ENCODE measurements around the gene ADARB2.

DNA sequence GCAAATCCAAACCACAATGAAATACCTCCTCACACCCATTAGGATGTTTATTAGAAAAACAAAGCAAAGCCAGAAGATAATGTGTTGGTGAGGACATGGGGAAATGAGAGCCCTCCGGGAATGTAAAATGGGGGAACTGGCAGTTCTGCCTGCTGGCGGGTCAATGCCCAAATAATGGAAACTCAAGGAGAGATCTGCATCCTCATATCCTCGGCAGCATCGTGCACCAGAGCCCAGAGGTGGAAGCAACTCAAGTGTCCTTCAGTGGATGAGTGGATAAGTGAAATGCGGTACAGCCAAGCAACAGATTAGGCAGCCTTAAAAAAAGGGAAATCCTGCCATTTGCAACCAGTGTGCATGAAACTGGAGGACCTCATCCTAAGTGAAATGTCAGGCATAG lies 356.0 kb downstream of the ADARB2 start:
- TF ChIP-seq, protein P1, sequence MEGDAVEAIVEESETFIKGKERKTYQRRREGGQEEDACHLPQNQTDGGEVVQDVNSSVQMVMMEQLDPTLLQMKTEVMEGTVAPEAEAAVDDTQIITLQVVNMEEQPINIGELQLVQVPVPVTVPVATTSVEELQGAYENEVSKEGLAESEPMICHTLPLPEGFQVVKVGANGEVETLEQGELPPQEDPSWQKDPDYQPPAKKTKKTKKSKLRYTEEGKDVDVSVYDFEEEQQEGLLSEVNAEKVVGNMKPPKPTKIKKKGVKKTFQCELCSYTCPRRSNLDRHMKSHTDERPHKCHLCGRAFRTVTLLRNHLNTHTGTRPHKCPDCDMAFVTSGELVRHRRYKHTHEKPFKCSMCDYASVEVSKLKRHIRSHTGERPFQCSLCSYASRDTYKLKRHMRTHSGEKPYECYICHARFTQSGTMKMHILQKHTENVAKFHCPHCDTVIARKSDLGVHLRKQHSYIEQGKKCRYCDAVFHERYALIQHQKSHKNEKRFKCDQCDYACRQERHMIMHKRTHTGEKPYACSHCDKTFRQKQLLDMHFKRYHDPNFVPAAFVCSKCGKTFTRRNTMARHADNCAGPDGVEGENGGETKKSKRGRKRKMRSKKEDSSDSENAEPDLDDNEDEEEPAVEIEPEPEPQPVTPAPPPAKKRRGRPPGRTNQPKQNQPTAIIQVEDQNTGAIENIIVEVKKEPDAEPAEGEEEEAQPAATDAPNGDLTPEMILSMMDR (conservative IDR thresholded peaks at IDR 0.05; ENCODE audit: low read depth in 2 of 2), result no peak
- no peak for TF ChIP-seq EZH2 (IDR thresholded peaks at IDR 0.05; ENCODE audit: low read depth, unreplicated experiment)
- TF ChIP-seq JUNB (IDR thresholded peaks at IDR 0.05; ENCODE audit: unreplicated experiment), result no peak
- no peak for TF ChIP-seq CREB1 (CRISPR knock-in tag; IDR thresholded peaks at IDR 0.05; ENCODE audit: low read depth)
- TF ChIP-seq, protein P2, sequence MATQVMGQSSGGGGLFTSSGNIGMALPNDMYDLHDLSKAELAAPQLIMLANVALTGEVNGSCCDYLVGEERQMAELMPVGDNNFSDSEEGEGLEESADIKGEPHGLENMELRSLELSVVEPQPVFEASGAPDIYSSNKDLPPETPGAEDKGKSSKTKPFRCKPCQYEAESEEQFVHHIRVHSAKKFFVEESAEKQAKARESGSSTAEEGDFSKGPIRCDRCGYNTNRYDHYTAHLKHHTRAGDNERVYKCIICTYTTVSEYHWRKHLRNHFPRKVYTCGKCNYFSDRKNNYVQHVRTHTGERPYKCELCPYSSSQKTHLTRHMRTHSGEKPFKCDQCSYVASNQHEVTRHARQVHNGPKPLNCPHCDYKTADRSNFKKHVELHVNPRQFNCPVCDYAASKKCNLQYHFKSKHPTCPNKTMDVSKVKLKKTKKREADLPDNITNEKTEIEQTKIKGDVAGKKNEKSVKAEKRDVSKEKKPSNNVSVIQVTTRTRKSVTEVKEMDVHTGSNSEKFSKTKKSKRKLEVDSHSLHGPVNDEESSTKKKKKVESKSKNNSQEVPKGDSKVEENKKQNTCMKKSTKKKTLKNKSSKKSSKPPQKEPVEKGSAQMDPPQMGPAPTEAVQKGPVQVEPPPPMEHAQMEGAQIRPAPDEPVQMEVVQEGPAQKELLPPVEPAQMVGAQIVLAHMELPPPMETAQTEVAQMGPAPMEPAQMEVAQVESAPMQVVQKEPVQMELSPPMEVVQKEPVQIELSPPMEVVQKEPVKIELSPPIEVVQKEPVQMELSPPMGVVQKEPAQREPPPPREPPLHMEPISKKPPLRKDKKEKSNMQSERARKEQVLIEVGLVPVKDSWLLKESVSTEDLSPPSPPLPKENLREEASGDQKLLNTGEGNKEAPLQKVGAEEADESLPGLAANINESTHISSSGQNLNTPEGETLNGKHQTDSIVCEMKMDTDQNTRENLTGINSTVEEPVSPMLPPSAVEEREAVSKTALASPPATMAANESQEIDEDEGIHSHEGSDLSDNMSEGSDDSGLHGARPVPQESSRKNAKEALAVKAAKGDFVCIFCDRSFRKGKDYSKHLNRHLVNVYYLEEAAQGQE (IDR thresholded peaks at IDR 0.05; ENCODE audit: unreplicated experiment), result no peak
- no peak for TF ChIP-seq POLR2AphosphoS5 (IDR thresholded peaks at IDR 0.05; ENCODE audit: low read depth)
- TF ChIP-seq, protein P3, sequence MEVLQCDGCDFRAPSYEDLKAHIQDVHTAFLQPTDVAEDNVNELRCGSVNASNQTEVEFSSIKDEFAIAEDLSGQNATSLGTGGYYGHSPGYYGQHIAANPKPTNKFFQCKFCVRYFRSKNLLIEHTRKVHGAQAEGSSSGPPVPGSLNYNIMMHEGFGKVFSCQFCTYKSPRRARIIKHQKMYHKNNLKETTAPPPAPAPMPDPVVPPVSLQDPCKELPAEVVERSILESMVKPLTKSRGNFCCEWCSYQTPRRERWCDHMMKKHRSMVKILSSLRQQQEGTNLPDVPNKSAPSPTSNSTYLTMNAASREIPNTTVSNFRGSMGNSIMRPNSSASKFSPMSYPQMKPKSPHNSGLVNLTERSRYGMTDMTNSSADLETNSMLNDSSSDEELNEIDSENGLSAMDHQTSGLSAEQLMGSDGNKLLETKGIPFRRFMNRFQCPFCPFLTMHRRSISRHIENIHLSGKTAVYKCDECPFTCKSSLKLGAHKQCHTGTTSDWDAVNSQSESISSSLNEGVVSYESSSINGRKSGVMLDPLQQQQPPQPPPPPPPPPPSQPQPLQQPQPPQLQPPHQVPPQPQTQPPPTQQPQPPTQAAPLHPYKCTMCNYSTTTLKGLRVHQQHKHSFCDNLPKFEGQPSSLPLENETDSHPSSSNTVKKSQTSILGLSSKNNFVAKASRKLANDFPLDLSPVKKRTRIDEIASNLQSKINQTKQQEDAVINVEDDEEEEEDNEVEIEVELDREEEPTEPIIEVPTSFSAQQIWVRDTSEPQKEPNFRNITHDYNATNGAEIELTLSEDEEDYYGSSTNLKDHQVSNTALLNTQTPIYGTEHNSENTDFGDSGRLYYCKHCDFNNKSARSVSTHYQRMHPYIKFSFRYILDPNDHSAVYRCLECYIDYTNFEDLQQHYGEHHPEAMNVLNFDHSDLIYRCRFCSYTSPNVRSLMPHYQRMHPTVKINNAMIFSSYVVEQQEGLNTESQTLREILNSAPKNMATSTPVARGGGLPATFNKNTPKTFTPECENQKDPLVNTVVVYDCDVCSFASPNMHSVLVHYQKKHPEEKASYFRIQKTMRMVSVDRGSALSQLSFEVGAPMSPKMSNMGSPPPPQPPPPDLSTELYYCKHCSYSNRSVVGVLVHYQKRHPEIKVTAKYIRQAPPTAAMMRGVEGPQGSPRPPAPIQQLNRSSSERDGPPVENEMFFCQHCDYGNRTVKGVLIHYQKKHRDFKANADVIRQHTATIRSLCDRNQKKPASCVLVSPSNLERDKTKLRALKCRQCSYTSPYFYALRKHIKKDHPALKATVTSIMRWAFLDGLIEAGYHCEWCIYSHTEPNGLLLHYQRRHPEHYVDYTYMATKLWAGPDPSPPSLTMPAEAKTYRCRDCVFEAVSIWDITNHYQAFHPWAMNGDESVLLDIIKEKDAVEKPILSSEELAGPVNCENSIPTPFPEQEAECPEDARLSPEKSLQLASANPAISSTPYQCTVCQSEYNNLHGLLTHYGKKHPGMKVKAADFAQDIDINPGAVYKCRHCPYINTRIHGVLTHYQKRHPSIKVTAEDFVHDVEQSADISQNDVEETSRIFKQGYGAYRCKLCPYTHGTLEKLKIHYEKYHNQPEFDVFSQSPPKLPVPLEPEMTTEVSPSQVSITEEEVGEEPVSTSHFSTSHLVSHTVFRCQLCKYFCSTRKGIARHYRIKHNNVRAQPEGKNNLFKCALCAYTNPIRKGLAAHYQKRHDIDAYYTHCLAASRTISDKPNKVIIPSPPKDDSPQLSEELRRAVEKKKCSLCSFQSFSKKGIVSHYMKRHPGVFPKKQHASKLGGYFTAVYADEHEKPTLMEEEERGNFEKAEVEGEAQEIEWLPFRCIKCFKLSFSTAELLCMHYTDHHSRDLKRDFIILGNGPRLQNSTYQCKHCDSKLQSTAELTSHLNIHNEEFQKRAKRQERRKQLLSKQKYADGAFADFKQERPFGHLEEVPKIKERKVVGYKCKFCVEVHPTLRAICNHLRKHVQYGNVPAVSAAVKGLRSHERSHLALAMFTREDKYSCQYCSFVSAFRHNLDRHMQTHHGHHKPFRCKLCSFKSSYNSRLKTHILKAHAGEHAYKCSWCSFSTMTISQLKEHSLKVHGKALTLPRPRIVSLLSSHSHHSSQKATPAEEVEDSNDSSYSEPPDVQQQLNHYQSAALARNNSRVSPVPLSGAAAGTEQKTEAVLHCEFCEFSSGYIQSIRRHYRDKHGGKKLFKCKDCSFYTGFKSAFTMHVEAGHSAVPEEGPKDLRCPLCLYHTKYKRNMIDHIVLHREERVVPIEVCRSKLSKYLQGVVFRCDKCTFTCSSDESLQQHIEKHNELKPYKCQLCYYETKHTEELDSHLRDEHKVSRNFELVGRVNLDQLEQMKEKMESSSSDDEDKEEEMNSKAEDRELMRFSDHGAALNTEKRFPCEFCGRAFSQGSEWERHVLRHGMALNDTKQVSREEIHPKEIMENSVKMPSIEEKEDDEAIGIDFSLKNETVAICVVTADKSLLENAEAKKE (CRISPR knock-in tag; IDR thresholded peaks at IDR 0.05), result no peak
- no peak for TF ChIP-seq EZH2phosphoT487 (IDR thresholded peaks at IDR 0.05; ENCODE audit: unreplicated experiment)
- TF ChIP-seq, protein P4, sequence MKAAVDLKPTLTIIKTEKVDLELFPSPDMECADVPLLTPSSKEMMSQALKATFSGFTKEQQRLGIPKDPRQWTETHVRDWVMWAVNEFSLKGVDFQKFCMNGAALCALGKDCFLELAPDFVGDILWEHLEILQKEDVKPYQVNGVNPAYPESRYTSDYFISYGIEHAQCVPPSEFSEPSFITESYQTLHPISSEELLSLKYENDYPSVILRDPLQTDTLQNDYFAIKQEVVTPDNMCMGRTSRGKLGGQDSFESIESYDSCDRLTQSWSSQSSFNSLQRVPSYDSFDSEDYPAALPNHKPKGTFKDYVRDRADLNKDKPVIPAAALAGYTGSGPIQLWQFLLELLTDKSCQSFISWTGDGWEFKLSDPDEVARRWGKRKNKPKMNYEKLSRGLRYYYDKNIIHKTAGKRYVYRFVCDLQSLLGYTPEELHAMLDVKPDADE (IDR thresholded peaks at IDR 0.05), result no peak
- TF ChIP-seq NANOG (IDR thresholded peaks at IDR 0.05; ENCODE audit: borderline replicate concordance), result no peak
- no peak for TF ChIP-seq ZNF114 (CRISPR knock-in tag; IDR thresholded peaks at IDR 0.05)
- no peak for TF ChIP-seq ZNF331 (CRISPR knock-in tag; IDR thresholded peaks at IDR 0.05; ENCODE audit: low read depth)
